ENCODE measurements around the gene ACTR3C.
"Not testable (repeated sequence)": the region's sequence is repeated elsewhere in the genome, so short reads cannot be mapped to it uniquely, and the experiment has no call there.

DNA sequence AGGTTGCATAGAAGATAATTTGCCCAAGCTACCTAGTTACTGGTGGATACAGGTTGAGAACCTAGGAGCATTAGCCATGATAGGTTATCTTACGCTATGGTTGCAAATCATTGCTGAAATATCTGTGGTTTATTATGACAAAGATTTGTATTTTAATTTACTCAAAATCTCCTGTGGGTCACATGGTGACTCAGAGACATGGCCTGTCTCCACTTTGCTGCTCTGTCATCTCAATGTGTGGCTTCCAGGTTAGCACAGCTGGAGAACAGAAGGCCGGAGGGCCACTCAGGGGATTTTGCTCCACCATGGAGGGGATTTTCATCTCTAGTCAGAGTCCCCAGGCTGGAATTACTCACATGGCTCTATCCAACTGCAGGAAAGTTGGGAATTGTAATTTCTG is 78.1 kb downstream of the ACTR3C start:
- not testable (repeated sequence) for TF ChIP-seq GABPA (IDR thresholded peaks at IDR 0.05; ENCODE audit: low read depth); TAF1 (IDR thresholded peaks at IDR 0.05; ENCODE audit: borderline replicate concordance, low read depth, low read length)
